Measurements from ENCODE around the gene CAT. TPM values are rescaled to one million over a fixed set of nuclear protein-coding genes. Genes with fewer than 3 reads are reported as not detected.

Gene CAT
- polyA plus RNA-seq, 3 donors = 122 to 432 (median 429) TPM

GRCh38 chr11:34425360-34425759 is 13.4 kb upstream of the CAT start:
- Histone ChIP-seq H3K27ac (ENCODE audit: low read depth in 1 of 2, low read length in 2 of 2) (peak overlapping the region in 1 of 2 donors; percentile 68), H4K20me1 (ENCODE audit: insufficient read depth, low read length) (no peaks in the 10 kb centered on the region), H3K36me3 (replicated peaks in 1 of 2; ENCODE audit: control insufficient read depth in 1 of 2, insufficient read depth in 2 of 2, low read length in 2 of 2) (no peaks in the 10 kb centered on the region), H3K9me3 (replicated peaks in 1 of 2; ENCODE audit: control insufficient read depth in 1 of 2, insufficient read depth in 1 of 2, low read length in 2 of 2) (no peaks in the 10 kb centered on the region), H3K4me3 (replicated peaks in 1 of 3; ENCODE audit: low read depth in 2 of 3, low read length in 3 of 3) (no peak overlapping the region), H3K9ac (ENCODE audit: insufficient read depth, low read length, poor library complexity, severe bottlenecking) (no peak overlapping the region), H3K79me2 (ENCODE audit: insufficient read depth, low read length) (no peaks in the 10 kb centered on the region), H3K27me3 (ENCODE audit: control insufficient read depth in 2 of 2, insufficient read depth in 2 of 2, low read length in 2 of 2) (no peaks in the 10 kb centered on the region), H2AFZ (ENCODE audit: insufficient read depth, low read depth, low read length, poor library complexity, severe bottlenecking) (no peak overlapping the region), H3K4me2 (replicated peaks; ENCODE audit: extremely low read depth, low read length, poor library complexity, severe bottlenecking) (no peak overlapping the region), H3K4me1 (ENCODE audit: control insufficient read depth in 1 of 2, insufficient read depth in 2 of 2, low read length in 2 of 2) (peaks cover 83 to 94% of the 10 kb centered on the region in 2 donors)
- DNase-seq = no peak
- peak overlapping the region in 6 of 7 donors; percentile 31 to 78 (median 64) for H3K27ac Mint-ChIP-seq
- no peak overlapping the region for H3K4me3 Mint-ChIP-seq
- intact Hi-C loops (cut with micrococcal nuclease) = no loop called here
- H3K9me3 Mint-ChIP-seq = peaks cover 0 to 3% (median 0%) of the 10 kb centered on the region in 7 donors
- peaks cover 79% of the 10 kb centered on the region for H3K4me1 Mint-ChIP-seq
- no peak for TF ChIP-seq CTCF (IDR thresholded peaks at IDR 0.05)
- no CpG with 5 or more reads among the region's 1 CpG for WGBS (ENCODE audit: insufficient coverage)
- H3K36me3 Mint-ChIP-seq = no peaks in the 10 kb centered on the region
- no peaks in the 10 kb centered on the region for H3K27me3 Mint-ChIP-seq (ENCODE audit: low read depth in 3 of 3)

- Histone ChIP-seq H3K4me3 (replicated peaks in 1 of 3; ENCODE audit: low read depth in 2 of 3, low read length in 3 of 3) (peak overlapping the region in 2 of 3 experiments; percentile 19 to 40), H3K4me1 (ENCODE audit: control insufficient read depth in 1 of 2, insufficient read depth in 2 of 2, low read length in 2 of 2) (peaks cover 83 to 94% of the 10 kb centered on the region in 2 donors), H3K9ac (ENCODE audit: insufficient read depth, low read length, poor library complexity, severe bottlenecking) (no peak overlapping the region), H3K9me3 (replicated peaks in 1 of 2; ENCODE audit: control insufficient read depth in 1 of 2, insufficient read depth in 1 of 2, low read length in 2 of 2) (no peaks in the 10 kb centered on the region), H3K27me3 (ENCODE audit: control insufficient read depth in 2 of 2, insufficient read depth in 2 of 2, low read length in 2 of 2) (no peaks in the 10 kb centered on the region), H4K20me1 (ENCODE audit: insufficient read depth, low read length) (no peaks in the 10 kb centered on the region), H3K36me3 (replicated peaks in 1 of 2; ENCODE audit: control insufficient read depth in 1 of 2, insufficient read depth in 2 of 2, low read length in 2 of 2) (no peaks in the 10 kb centered on the region), H3K27ac (ENCODE audit: low read depth in 1 of 2, low read length in 2 of 2) (peak overlapping the region; percentile 66 to 68), H3K4me2 (replicated peaks; ENCODE audit: extremely low read depth, low read length, poor library complexity, severe bottlenecking) (peak overlapping the region; percentile 54), H3K79me2 (ENCODE audit: insufficient read depth, low read length) (no peaks in the 10 kb centered on the region), H2AFZ (ENCODE audit: insufficient read depth, low read depth, low read length, poor library complexity, severe bottlenecking) (peak overlapping the region; percentile 65)
- peaks cover 0 to 3% (median 0%) of the 10 kb centered on the region in 7 donors for H3K9me3 Mint-ChIP-seq
- TF ChIP-seq CTCF (IDR thresholded peaks at IDR 0.05) = no peak
- peak in 2 of 3 donors; percentile 30 to 59 for DNase-seq
- intact Hi-C loops (cut with micrococcal nuclease) = no loop called here
- no peaks in the 10 kb centered on the region for H3K36me3 Mint-ChIP-seq
- H3K27ac Mint-ChIP-seq = peak overlapping the region; percentile 78 to 95 (median 93)
- H3K27me3 Mint-ChIP-seq (ENCODE audit: low read depth in 3 of 3) = no peaks in the 10 kb centered on the region
- WGBS (ENCODE audit: insufficient coverage) = 0% methylated on average over 1 of the region's 1 CpG
- H3K4me3 Mint-ChIP-seq = peak overlapping the region; percentile 50 to 79
- peaks cover 79% of the 10 kb centered on the region for H3K4me1 Mint-ChIP-seq
Measured at GRCh38 chr11:34425867-34426266, 12.9 kb upstream of the CAT start.
